Measurements from ENCODE around the gene BHLHE40. TPM values are rescaled to one million over a fixed set of nuclear protein-coding genes. Genes with fewer than 3 reads are reported as not detected.

The BHLHE40 gene
- total and polyA plus RNA-seq, 2 of the 13 experiments (the other 11 are each of a cell fraction or from before 2014, with no cell fraction given) = 1.8 to 51.0 TPM

DNA sequence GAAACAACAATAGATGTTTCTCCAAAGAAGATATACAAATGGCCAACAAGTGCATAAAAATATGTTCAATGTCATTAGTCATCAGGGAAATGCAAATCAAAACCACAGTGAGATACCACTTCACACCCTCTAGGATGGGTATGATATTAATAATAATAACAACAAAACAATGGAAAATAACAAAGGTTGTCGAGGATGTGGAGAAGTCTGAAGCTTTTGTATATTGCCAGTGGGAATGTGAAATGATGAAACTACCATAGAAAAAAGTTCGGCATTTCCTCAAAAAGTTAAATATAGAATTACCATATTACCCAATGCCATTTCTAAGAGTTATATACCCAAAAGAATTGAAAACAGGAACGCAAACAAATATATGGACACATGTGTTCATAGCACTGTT, 10.8 kb downstream of the BHLHE40 start:
- Histone ChIP-seq H2AFZ (ENCODE audit: low read length) (no peak overlapping the region), H3K27ac (ENCODE audit: extremely low read length, insufficient read depth, low read length) (no peak overlapping the region), H4K20me1 (ENCODE audit: insufficient read depth, low read length) (no peaks in the 10 kb centered on the region), H3K79me2 (ENCODE audit: insufficient read depth, low read length) (no peaks in the 10 kb centered on the region), H3K27me3 (ENCODE audit: control insufficient read depth in 1 of 2, insufficient read depth in 2 of 2, low read length in 2 of 2) (no peaks in the 10 kb centered on the region), H3K4me1 (ENCODE audit: insufficient read depth, low read length) (peaks cover 59% of the 10 kb centered on the region), H3K4me2 (ENCODE audit: low read depth, low read length) (no peak overlapping the region), H3K9me3 (ENCODE audit: low read length) (no peaks in the 10 kb centered on the region), H3K4me3 (replicated peaks in 1 of 3; ENCODE audit: insufficient read depth in 1 of 3, low read depth in 2 of 3, low read length in 3 of 3) (no peak overlapping the region), H3K9ac (ENCODE audit: insufficient read depth, low read depth, low read length) (no peak overlapping the region), H3K36me3 (replicated peaks in 1 of 2; ENCODE audit: control insufficient read depth in 1 of 2, insufficient read depth in 2 of 2, low read length in 2 of 2) (no peaks in the 10 kb centered on the region)
- CTCF ChIA-PET (ENCODE audit: low intra/inter-chr PET ratio, low total read pairs) = no interaction called here
- no TSS peak for BruUV-seq (replicated peaks)
- TF ChIP-seq ZNF337 (CRISPR knock-in tag; IDR thresholded peaks at IDR 0.05; ENCODE audit: borderline replicate concordance, low read depth) = no peak
- TF ChIP-seq ZNF674 (CRISPR knock-in tag; IDR thresholded peaks at IDR 0.05; ENCODE audit: low read depth) = no peak
- TF ChIP-seq GTF2F1 (IDR thresholded peaks at IDR 0.05; ENCODE audit: low read length) = no peak
- TF ChIP-seq ZNF768 (CRISPR knock-in tag; IDR thresholded peaks at IDR 0.05) = no peak
- no peak for FAIRE-seq
- POLR2A ChIA-PET = no interaction called here
- 59% methylated on average over 3 of the region's 3 CpGs for WGBS (ENCODE audit: low lambda C conversion rate)
- intact Hi-C loops (cut with micrococcal nuclease; ENCODE audit: unreplicated experiment) (no loop called here), in situ Hi-C loops (cut with HindIII; ENCODE audit: extremely low pct_ligation_motif_present, low pct_unique_long_range_greater_than_20kb) (no loop called here)
- ATAC-seq = no peak
- no peak for DNase-seq (ENCODE audit: low spot score)

DNA sequence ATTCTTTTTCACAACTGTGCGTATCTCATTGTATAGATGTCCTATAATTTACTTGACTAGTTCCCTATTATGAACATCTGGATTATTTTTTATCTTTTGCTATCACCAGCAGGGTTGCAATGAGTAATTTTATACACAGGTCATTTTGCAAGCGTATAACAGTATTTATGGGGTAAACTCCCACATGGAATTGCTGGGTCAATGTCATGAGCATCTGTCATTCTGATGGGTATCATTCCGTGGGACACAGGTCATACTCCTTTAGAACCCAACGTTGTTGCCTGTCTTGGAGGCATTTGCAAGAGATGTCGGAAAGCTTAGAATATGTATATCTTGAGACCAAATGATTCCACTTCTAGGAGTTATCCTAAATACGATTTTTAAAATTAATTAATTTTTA, 12.9 kb downstream of the BHLHE40 start:
- in situ Hi-C loops (cut with HindIII; ENCODE audit: extremely low pct_ligation_motif_present, low pct_unique_long_range_greater_than_20kb) = no loop called here
- no peaks in the 10 kb centered on the region for H3K27me3 ChIP-seq (ENCODE audit: control insufficient read depth in 1 of 2, insufficient read depth in 2 of 2, low read length in 2 of 2)
- FAIRE-seq = no peak
- TF ChIP-seq, protein P1, sequence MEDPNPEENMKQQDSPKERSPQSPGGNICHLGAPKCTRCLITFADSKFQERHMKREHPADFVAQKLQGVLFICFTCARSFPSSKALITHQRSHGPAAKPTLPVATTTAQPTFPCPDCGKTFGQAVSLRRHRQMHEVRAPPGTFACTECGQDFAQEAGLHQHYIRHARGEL (CRISPR knock-in tag; IDR thresholded peaks at IDR 0.05) = no peak
- TF ChIP-seq ZNF296 (CRISPR knock-in tag; conservative IDR thresholded peaks at IDR 0.05) (no peak), POLR2G (IDR thresholded peaks at IDR 0.05; ENCODE audit: low read depth, low read length) (no peak), RBM22 (optimal IDR thresholded peaks at IDR 0.05; ENCODE audit: low read length) (no peak), ZNF253 (CRISPR knock-in tag; IDR thresholded peaks at IDR 0.05; ENCODE audit: borderline replicate concordance) (no peak), SP5 (CRISPR knock-in tag; IDR thresholded peaks at IDR 0.05; ENCODE audit: borderline replicate concordance, low read depth) (no peak), PAX8 (CRISPR knock-in tag; IDR thresholded peaks at IDR 0.05; ENCODE audit: borderline replicate concordance) (no peak)
- TF ChIP-seq, protein P2, sequence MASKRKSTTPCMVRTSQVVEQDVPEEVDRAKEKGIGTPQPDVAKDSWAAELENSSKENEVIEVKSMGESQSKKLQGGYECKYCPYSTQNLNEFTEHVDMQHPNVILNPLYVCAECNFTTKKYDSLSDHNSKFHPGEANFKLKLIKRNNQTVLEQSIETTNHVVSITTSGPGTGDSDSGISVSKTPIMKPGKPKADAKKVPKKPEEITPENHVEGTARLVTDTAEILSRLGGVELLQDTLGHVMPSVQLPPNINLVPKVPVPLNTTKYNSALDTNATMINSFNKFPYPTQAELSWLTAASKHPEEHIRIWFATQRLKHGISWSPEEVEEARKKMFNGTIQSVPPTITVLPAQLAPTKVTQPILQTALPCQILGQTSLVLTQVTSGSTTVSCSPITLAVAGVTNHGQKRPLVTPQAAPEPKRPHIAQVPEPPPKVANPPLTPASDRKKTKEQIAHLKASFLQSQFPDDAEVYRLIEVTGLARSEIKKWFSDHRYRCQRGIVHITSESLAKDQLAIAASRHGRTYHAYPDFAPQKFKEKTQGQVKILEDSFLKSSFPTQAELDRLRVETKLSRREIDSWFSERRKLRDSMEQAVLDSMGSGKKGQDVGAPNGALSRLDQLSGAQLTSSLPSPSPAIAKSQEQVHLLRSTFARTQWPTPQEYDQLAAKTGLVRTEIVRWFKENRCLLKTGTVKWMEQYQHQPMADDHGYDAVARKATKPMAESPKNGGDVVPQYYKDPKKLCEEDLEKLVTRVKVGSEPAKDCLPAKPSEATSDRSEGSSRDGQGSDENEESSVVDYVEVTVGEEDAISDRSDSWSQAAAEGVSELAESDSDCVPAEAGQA (IDR thresholded peaks at IDR 0.05; ENCODE audit: low read depth) = no peak
- TF ChIP-seq, protein P2 (CRISPR knock-in tag; IDR thresholded peaks at IDR 0.05; ENCODE audit: borderline replicate concordance) = no peak
- TF ChIP-seq, protein P3, sequence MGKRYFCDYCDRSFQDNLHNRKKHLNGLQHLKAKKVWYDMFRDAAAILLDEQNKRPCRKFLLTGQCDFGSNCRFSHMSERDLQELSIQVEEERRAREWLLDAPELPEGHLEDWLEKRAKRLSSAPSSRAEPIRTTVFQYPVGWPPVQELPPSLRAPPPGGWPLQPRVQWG (CRISPR knock-in tag; IDR thresholded peaks at IDR 0.05; ENCODE audit: borderline replicate concordance, low read depth) = no peak

More for the DNA sequence above, 12.9 kb downstream of the BHLHE40 start:
- ATAC-seq = no peak
- Histone ChIP-seq H3K36me3 (replicated peaks in 1 of 2; ENCODE audit: control insufficient read depth in 1 of 2, insufficient read depth in 2 of 2, low read length in 2 of 2) (no peaks in the 10 kb centered on the region), H2AFZ (ENCODE audit: low read length) (no peak overlapping the region), H3K4me3 (replicated peaks in 1 of 3; ENCODE audit: insufficient read depth in 1 of 3, low read depth in 2 of 3, low read length in 3 of 3) (no peak overlapping the region), H3K27ac (ENCODE audit: extremely low read length, insufficient read depth, low read length) (no peak overlapping the region), H3K79me2 (ENCODE audit: insufficient read depth, low read length) (no peaks in the 10 kb centered on the region), H4K20me1 (ENCODE audit: insufficient read depth, low read length) (no peaks in the 10 kb centered on the region), H3K9ac (ENCODE audit: insufficient read depth, low read depth, low read length) (no peak overlapping the region), H3K9me3 (ENCODE audit: low read length) (no peaks in the 10 kb centered on the region), H3K4me2 (ENCODE audit: low read depth, low read length) (no peak overlapping the region), H3K4me1 (ENCODE audit: insufficient read depth, low read length) (peaks cover 48% of the 10 kb centered on the region)
- CTCF ChIA-PET (ENCODE audit: low intra/inter-chr PET ratio, low total read pairs) = no interaction called here
- POLR2A ChIA-PET = no interaction called here
- DNase-seq (ENCODE audit: low spot score) = no peak
- intact Hi-C loops (cut with micrococcal nuclease; ENCODE audit: unreplicated experiment) = no loop called here
- WGBS (ENCODE audit: low lambda C conversion rate) = 62% methylated on average over 6 of the region's 6 CpGs
- no TSS peak for BruUV-seq (replicated peaks)
